ENCODE measurements around the gene SLC10A4. TPM values are rescaled to one million over a fixed set of nuclear protein-coding genes. Genes with fewer than 3 reads are reported as not detected.

SLC10A4 gene
- total RNA-seq: 0.15 TPM in 1 of 2 replicates, not detected in the other

GRCh38 chr4:48483006-48483776, at the start of gene SLC10A4:
Gene SLC10A4, plus strand, starts transcription at chr4:48483343. Its CDS starts 219 bp downstream, at chr4:48483562.

GRCh38 chr4:48490012-48490679, 7.0 kb downstream of the SLC10A4 start, which contains the start of gene ZAR1:
Gene ZAR1, plus strand, starts transcription at chr4:48490252. Its CDS starts 40 bp downstream, at chr4:48490292.

Other genes with a start within 250 kb of the SLC10A4 start
- gene TEC, start 213.5 kb upstream of the SLC10A4 start, total RNA-seq: 1.5 and 3.8 TPM in 2 replicates
- 27.6 and 32.4 TPM in 2 replicates for gene SLAIN2, start 141.8 kb upstream of the SLC10A4 start, total RNA-seq
- gene ZAR1, start 6.9 kb downstream of the SLC10A4 start, total RNA-seq: not detected in 2 replicates

All from smooth muscle cell of trachea (primary cell).